HEK293 (cell line): Measurements from ENCODE around the gene TMEM170B.

Source experiments
- CTCF ChIA-PET: fragments of 350-600 bp; formaldehyde crosslinking; extraction: SDS; loops from one replicate; lab custom pipeline; 2021; ENCODE audit warnings: antibody characterized with exemption; lab: Yijun Ruan, JAX
- POLR2A ChIA-PET: fragments of 300-600 bp; formaldehyde crosslinking; extraction: SDS; loops from one replicate; lab custom pipeline; 2020; ENCODE audit warnings: antibody characterized with exemption, inconsistent platforms; lab: Yijun Ruan, JAX
- H3K27ac ChIP-seq: fragments of 200-500 bp; sonication (Bioruptor generic); 2 replicates; pipeline ENCODE4 v1.5.1; 2014; ENCODE audit warnings: low read depth, low read length, control low read depth, inconsistent platforms; ENCODE audit errors: extremely low read depth
- H3K36me3 ChIP-seq, 2 experiments: fragments of 200-500 bp in 1 of 2; sonication (Bioruptor generic) in 1 of 2; 1 replicate in 1 of 2; 2 replicates in 1 of 2; pipeline ENCODE4 v1.5.1; 2014 to 2017; ENCODE audit warnings: inconsistent platforms in 2 of 2, low read length in 2 of 2; ENCODE audit not compliant: control insufficient read depth in 2 of 2, insufficient read depth in 1 of 2
- H3K4me1 ChIP-seq: fragments of 200-500 bp; sonication (Bioruptor generic); 2 replicates; pipeline ENCODE4 v1.5.1; 2014; ENCODE audit warnings: mild to moderate bottlenecking, low read length, inconsistent platforms; ENCODE audit not compliant: control insufficient read depth, insufficient read depth
- H3K4me3 ChIP-seq: 2 replicates; pipeline ENCODE4 v1.5.1; 2011; ENCODE audit warnings: low read depth, mild to moderate bottlenecking, control low read depth, low read length, moderate library complexity
- H3K9me3 ChIP-seq: fragments of 200-500 bp; sonication (Bioruptor generic); 2 replicates; pipeline ENCODE4 v1.5.1; 2014; ENCODE audit warnings: low read depth, low read length, inconsistent platforms; ENCODE audit not compliant: control insufficient read depth, insufficient read depth
- FEZF1 ChIP-seq: fragments of 450-650 bp; formaldehyde crosslinking; IDR thresholded peaks from 2 replicates; pipeline ENCODE4 v1.5.1; 2016; ENCODE audit warnings: missing biosample characterization, missing genetic modification characterization
- INSM2 ChIP-seq: fragments of 450-650 bp; formaldehyde crosslinking; IDR thresholded peaks from 2 replicates; pipeline ENCODE4 v1.5.1; 2016; ENCODE audit warnings: missing biosample characterization, missing genetic modification characterization
- KLF9 ChIP-seq: fragments of 450-650 bp; formaldehyde crosslinking; IDR thresholded peaks from 2 replicates; pipeline ENCODE4 v1.5.1; 2016; ENCODE audit warnings: missing biosample characterization, missing genetic modification characterization, low read depth
- REST ChIP-seq: fragments of 450-650 bp; formaldehyde crosslinking; IDR thresholded peaks from 2 replicates; pipeline ENCODE4 v1.5.1; 2016; ENCODE audit warnings: missing biosample characterization, missing genetic modification characterization
- SALL2 ChIP-seq: fragments of 450-650 bp; formaldehyde crosslinking; IDR thresholded peaks from 2 replicates; pipeline ENCODE4 v1.5.0; 2017; ENCODE audit warnings: missing biosample characterization, mild to moderate bottlenecking, missing genetic modification characterization, borderline replicate concordance
- ZBTB20 ChIP-seq: fragments of 450-650 bp; formaldehyde crosslinking; IDR thresholded peaks from 2 replicates; pipeline ENCODE4 v1.5.1; 2016; ENCODE audit warnings: missing biosample characterization, missing genetic modification characterization
- ZEB2 ChIP-seq: fragments of 450-650 bp; formaldehyde crosslinking; IDR thresholded peaks from 2 replicates; pipeline ENCODE4 v1.5.1; 2016; ENCODE audit warnings: missing biosample characterization, missing genetic modification characterization
- ZFP41 ChIP-seq: fragments of 450-650 bp; formaldehyde crosslinking; IDR thresholded peaks from 2 replicates; pipeline ENCODE4 v1.5.1; 2016; ENCODE audit warnings: missing biosample characterization, missing genetic modification characterization, borderline replicate concordance
- ZNF175 ChIP-seq: fragments of 450-650 bp; formaldehyde crosslinking; IDR thresholded peaks from 2 replicates; pipeline ENCODE4 v1.5.1; 2016; ENCODE audit warnings: missing biosample characterization, missing genetic modification characterization
- ZNF202 ChIP-seq: fragments of 450-650 bp; formaldehyde crosslinking; IDR thresholded peaks from 2 replicates; pipeline ENCODE4 v1.5.1; 2016; ENCODE audit warnings: missing biosample characterization, missing genetic modification characterization, borderline replicate concordance
- ZNF214 ChIP-seq: fragments of 450-650 bp; formaldehyde crosslinking; IDR thresholded peaks from 2 replicates; pipeline ENCODE4 v1.5.1; 2017; ENCODE audit warnings: missing biosample characterization, mild to moderate bottlenecking, missing genetic modification characterization, borderline replicate concordance
- ZNF239 ChIP-seq: fragments of 450-650 bp; formaldehyde crosslinking; IDR thresholded peaks from 2 replicates; pipeline ENCODE4 v1.5.1; 2016; ENCODE audit warnings: missing biosample characterization, missing genetic modification characterization
- ZNF280C ChIP-seq: fragments of 450-650 bp; formaldehyde crosslinking; IDR thresholded peaks from 2 replicates; pipeline ENCODE4 v1.5.1; 2016; ENCODE audit warnings: missing biosample characterization, missing genetic modification characterization
- ZNF335 ChIP-seq: fragments of 450-650 bp; formaldehyde crosslinking; conservative IDR thresholded peaks from 2 replicates; pipeline ENCODE4 v1.5.1; 2016; ENCODE audit warnings: missing biosample characterization, missing genetic modification characterization
- ZNF366 ChIP-seq: fragments of 450-650 bp; formaldehyde crosslinking; conservative IDR thresholded peaks from 2 replicates; pipeline ENCODE4 v1.5.1; 2016; ENCODE audit warnings: missing biosample characterization, missing genetic modification characterization
- ZNF37A ChIP-seq: fragments of 450-650 bp; IDR thresholded peaks from 2 replicates; pipeline ENCODE4 v1.5.1; 2018; ENCODE audit warnings: missing biosample characterization, missing genetic modification characterization
- ZNF391 ChIP-seq: fragments of 450-650 bp; formaldehyde crosslinking; IDR thresholded peaks from 2 replicates; pipeline ENCODE4 v1.5.1; 2016; ENCODE audit warnings: low read depth, missing biosample characterization, missing genetic modification characterization, borderline replicate concordance
- ZNF398 ChIP-seq: fragments of 450-650 bp; formaldehyde crosslinking; IDR thresholded peaks from 2 replicates; pipeline ENCODE4 v1.5.1; 2017; ENCODE audit warnings: missing biosample characterization, missing genetic modification characterization
- ZNF48 ChIP-seq: fragments of 450-650 bp; formaldehyde crosslinking; IDR thresholded peaks from 2 replicates; pipeline ENCODE4 v1.5.1; 2016; ENCODE audit warnings: missing biosample characterization, missing genetic modification characterization
- ZNF560 ChIP-seq: fragments of 450-650 bp; formaldehyde crosslinking; IDR thresholded peaks from 2 replicates; pipeline ENCODE4 v1.5.1; 2017; ENCODE audit warnings: missing biosample characterization, missing genetic modification characterization, borderline replicate concordance
- ZNF639 ChIP-seq: fragments of 450-650 bp; formaldehyde crosslinking; IDR thresholded peaks from 2 replicates; pipeline ENCODE4 v1.5.1; 2016; ENCODE audit warnings: missing biosample characterization, missing genetic modification characterization

Gene TMEM170B

GRCh38 chr6:11586117-11586516 lies 48.6 kb downstream of the TMEM170B start (continued):
- no peak for TF ChIP-seq SALL2

GRCh38 chr6:11586536-11586935 lies 49.0 kb downstream of the TMEM170B start:
- Histone ChIP-seq H3K27ac (no peak overlapping the region), H3K9me3 (no peaks in the 10 kb centered on the region), H3K36me3 (no peaks in the 10 kb centered on the region), H3K4me1 (no peaks in the 10 kb centered on the region), H3K4me3 (no peak overlapping the region)
- ChIA-PET POLR2A (no interaction called here), CTCF (interaction anchor here (0.6 to 2.2 kb wide), 14 partner anchors 10 to 1018 kb away, joined by 3 to 10 read pairs (median 4); no protein-coding TSS in a partner anchor)
- no peak for TF ChIP-seq ZBTB20
- TF ChIP-seq ZNF366 (tag by site-specific recombination): no peak
- TF ChIP-seq ZEB2 (tag by site-specific recombination): no peak
- TF ChIP-seq KLF9 (tag by site-specific recombination): no peak

GRCh38 chr6:11589261-11589660 lies 51.7 kb downstream of the TMEM170B start:
- H3K36me3 ChIP-seq: no peaks in the 10 kb centered on the region
- no peaks in the 10 kb centered on the region for H3K4me1 ChIP-seq
- H3K9me3 ChIP-seq: no peaks in the 10 kb centered on the region
- no peak overlapping the region for H3K4me3 ChIP-seq
- CTCF ChIA-PET: interaction anchor here (0.6 to 1.6 kb wide), 6 partner anchors 8 to 1335 kb away, joined by 3 to 8 read pairs (median 4); no protein-coding TSS in a partner anchor
- H3K27ac ChIP-seq: no peak overlapping the region
- POLR2A ChIA-PET: interaction anchor here (0.5 kb wide), 1 partner anchor 127 kb away, joined by 3 read pairs; no protein-coding TSS in a partner anchor
- TF ChIP-seq ZNF48 (tag by site-specific recombination) (no peak), FEZF1 (no peak), ZNF639 (tag by site-specific recombination) (no peak), INSM2 (tag by site-specific recombination) (no peak), ZNF280C (tag by site-specific recombination) (no peak), ZNF239 (tag by site-specific recombination) (no peak), ZNF202 (tag by site-specific recombination) (no peak), REST (tag by site-specific recombination) (no peak), ZFP41 (no peak), ZNF560 (tag by site-specific recombination) (no peak), ZNF175 (no peak), ZNF391 (tag by site-specific recombination) (no peak), ZNF214 (tag by site-specific recombination) (no peak), ZBTB20 (no peak), ZNF398 (tag by site-specific recombination) (no peak), ZNF335 (tag by site-specific recombination) (no peak), ZNF37A (tag by site-specific recombination) (no peak)
